Measurements from ENCODE around the gene SFSWAP.
A peak's percentile ranks its signal among the peaks of the same experiment; 100 is the strongest.
"Not testable (repeated sequence)": the region's sequence is repeated elsewhere in the genome, so short reads cannot be mapped to it uniquely, and the experiment has no call there.

The SFSWAP gene

DNA sequence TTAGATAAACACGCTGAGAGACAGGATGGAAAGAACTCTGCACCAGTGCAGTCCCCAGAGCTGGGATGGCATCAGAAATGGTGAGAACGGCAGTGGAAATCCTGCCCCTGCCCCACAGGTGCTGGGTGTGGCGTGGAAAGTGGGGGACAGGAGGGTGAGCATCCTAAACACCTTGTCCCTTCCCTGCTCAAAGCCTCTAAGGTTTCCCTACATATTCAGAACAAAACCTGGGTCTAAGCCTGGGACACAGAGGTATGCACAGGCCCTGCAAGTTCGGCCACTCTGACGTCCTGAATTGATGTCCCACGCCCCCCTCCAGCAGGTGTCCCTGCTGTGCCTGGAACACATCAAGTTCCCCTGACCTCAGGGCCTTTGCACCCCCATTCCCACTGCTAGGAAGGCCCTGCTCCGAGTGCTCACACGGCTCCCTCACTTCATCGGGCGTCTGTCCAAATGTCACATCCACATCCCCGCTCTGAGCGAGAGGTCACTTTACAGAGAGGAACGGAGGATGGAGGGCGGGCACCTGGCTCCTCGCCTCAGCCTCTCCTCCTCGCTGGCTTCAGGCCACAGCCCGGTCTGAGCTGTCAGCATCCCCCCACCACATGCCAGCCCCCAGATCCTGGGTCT lies 38.5 kb upstream of the SFSWAP start:
- no peak for DNase-seq (ENCODE audit: low read depth)
- no peak overlapping the region for H3K4me3 ChIP-seq (ENCODE audit: low read depth, low read length)
- TF ChIP-seq, protein P1, sequence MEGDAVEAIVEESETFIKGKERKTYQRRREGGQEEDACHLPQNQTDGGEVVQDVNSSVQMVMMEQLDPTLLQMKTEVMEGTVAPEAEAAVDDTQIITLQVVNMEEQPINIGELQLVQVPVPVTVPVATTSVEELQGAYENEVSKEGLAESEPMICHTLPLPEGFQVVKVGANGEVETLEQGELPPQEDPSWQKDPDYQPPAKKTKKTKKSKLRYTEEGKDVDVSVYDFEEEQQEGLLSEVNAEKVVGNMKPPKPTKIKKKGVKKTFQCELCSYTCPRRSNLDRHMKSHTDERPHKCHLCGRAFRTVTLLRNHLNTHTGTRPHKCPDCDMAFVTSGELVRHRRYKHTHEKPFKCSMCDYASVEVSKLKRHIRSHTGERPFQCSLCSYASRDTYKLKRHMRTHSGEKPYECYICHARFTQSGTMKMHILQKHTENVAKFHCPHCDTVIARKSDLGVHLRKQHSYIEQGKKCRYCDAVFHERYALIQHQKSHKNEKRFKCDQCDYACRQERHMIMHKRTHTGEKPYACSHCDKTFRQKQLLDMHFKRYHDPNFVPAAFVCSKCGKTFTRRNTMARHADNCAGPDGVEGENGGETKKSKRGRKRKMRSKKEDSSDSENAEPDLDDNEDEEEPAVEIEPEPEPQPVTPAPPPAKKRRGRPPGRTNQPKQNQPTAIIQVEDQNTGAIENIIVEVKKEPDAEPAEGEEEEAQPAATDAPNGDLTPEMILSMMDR (conservative IDR thresholded peaks at IDR 0.05; ENCODE audit: low read depth, low read length) = no peak

DNA sequence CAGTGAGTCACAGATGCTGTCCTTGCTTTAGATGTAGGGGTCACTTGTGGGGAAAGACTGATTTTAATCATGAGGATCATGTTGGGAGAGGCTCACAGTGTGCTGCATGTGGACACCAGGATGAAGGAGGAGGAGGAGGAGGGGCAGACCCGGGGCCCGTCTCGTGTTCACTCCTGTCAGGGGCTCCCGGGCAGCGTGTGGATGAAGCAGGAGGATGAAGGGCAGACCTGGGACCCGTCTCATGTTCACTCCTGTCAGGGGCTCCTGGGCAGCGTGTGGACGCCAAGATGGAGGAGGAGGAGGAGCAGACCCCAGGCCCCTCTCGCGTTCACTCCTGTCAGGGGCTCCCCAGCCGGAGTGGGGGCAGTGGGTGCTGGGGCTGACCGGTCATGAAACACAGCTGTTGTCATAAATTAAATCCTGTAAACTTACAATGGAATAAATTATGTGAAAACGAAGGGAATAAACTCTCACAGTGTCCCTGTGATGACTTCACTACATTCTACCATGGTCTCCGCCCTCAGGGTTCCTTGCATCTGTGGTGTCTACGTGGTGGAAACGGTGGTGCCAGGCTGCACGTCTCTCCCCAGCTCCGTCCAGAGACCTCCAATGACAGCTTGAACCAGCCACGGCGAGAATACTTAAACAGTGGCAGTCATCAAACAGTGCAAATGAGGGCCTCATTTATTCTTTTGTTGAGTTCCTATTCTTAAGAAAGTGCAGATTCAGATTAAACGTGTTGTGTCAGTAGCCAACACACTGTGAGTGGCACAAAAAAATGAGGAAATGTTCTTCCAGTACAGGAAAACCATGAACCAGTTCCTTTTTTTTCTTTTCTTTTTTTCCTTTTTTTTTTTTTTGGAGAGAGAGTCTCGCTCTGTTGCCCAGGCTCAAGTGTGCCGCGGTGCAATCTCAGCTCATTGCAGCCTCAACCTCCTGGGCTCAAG lies 37.7 kb upstream of the SFSWAP start:
- H3K4me3 ChIP-seq (ENCODE audit: low read depth, low read length) = no peak overlapping the region
- TF ChIP-seq, protein P1 (conservative IDR thresholded peaks at IDR 0.05; ENCODE audit: low read depth, low read length) = no peak
- no peak for DNase-seq (ENCODE audit: low read depth)

DNA sequence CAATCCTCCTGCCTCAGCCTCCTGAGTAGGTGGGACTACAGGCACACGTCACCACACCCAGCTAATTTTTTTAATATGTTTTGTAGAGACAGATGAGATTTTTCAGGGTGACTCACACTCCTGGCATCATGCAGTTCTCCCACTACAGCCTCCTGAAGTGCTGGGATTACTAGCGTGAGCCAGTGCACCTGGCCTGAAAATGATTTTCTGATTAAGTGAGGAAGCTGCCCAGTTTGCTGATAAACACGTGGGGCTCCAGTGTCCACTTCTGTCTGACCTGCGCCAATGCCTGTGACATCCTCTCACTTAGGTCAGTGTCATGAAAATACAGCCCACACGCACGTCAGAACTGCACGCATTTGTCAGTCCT lies 37.0 kb upstream of the SFSWAP start:
- no peak overlapping the region for H3K4me3 ChIP-seq (ENCODE audit: low read depth, low read length)
- TF ChIP-seq, protein P1 (conservative IDR thresholded peaks at IDR 0.05; ENCODE audit: low read depth, low read length) = no peak
- peak; percentile 26 for DNase-seq (ENCODE audit: low read depth)

- DNase-seq (ENCODE audit: low read depth) = no peak
- TF ChIP-seq, protein P1 (conservative IDR thresholded peaks at IDR 0.05; ENCODE audit: low read depth, low read length) = no peak
Observed at GRCh38 chr12:131674373-131674772, 36.5 kb upstream of the SFSWAP start.

DNA sequence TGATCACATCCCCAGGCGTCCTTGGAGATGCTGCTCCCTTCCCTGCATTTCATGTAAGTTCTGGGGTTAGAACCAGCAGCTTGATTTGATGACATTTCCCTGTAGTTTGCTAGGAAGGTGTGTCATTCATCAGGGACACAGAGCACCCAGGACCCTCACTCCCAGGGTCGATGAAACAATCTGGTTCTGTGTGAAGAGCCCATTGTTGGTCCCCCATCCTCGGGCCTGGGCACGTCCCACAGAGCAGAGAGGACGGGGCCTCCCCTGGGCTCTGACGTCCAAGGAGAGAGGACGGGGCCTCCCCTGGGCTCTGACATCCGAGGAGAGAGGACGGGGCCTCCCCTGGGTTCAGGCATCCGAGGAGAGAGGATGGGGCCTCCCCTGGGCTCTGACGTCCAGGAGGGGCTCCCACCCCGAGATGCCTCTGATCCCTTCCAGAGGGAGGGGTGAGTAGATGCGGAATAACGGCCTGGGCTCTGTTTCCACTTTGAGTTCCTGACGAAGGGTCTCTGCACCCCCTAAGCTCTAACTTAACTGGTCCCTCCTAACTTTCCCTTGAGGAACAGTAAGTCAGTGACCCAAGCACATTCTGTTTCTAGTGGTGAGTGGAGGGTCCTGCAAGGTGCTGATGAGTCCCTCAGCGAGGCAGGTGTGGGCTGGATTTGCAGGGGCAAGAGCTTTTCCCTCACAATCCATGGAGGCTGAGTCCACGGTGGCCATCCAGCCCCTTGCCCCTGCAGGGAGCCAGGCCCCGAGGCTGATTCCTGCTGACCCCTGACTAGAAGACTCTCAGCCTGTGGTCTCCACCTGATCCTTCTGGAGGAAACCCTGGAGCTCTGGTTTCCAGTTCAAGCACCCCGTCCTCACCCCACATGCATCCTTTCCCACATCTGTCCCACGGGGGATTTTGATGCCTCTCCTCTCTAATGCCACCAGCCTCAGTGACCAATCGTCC lies 35.5 kb upstream of the SFSWAP start:
- DNase-seq (ENCODE audit: low read depth) = no peak
- TF ChIP-seq, protein P1 (conservative IDR thresholded peaks at IDR 0.05; ENCODE audit: low read depth, low read length) = no peak

More at GRCh38 chr12:131674373-131674772, 36.5 kb upstream of the SFSWAP start:
- no peak overlapping the region for H3K4me3 ChIP-seq (ENCODE audit: low read depth, low read length)

DNA sequence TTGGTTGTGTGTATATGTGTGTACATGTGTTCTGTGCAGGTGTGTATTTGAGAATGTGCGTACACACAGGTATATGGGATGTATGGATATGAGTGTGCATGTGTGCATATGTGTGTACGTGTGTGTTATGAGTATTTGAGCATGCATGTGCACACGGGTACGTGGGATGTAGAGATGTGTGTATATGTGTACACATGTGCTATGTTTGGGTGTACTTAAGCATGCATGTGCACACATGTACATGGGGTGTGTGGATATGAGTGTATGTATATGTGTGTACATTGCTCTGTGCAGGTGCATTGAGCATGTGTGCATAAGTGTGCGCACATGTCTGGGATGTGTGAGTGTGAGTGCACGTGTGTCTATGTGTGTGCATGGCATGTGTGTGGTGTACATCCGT lies 34.3 kb upstream of the SFSWAP start:
- H3K4me3 ChIP-seq (ENCODE audit: low read depth, low read length) = no peak overlapping the region
- TF ChIP-seq, protein P1 (conservative IDR thresholded peaks at IDR 0.05; ENCODE audit: low read depth, low read length) = no peak
- no peak for DNase-seq (ENCODE audit: low read depth)

More for the DNA sequence above, 35.5 kb upstream of the SFSWAP start:
- H3K4me3 ChIP-seq (ENCODE audit: low read depth, low read length) = no peak overlapping the region

DNA sequence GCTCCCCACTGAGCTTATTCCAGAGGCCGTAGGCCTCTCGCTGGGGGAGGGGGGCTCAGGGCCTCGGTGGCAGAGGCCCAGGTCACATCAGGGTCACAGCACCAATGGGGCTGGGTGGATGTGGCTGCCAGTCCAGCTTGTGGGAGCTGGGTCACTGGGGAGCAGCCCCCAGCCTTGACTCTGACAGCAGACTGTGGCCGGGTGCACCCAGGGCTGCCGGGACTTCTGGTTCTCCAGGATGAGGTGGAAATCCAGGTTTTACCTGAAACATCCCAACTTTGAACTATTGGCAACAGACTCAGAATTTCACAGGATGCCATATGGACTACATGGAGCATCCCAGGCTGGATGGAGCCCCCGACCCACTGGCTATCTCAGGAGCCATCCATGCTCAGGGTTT lies 33.8 kb upstream of the SFSWAP start:
- not testable (repeated sequence) for H3K4me3 ChIP-seq (ENCODE audit: low read depth, low read length)

More for the DNA sequence above, 33.8 kb upstream of the SFSWAP start:
- not testable (repeated sequence) for DNase-seq (ENCODE audit: low read depth)
